Osteocyte (in vitro differentiated cells): ENCODE data around the gene INSYN2B. TPM values are rescaled to one million over a fixed set of nuclear protein-coding genes. Genes with fewer than 3 reads are reported as not detected.

Experiments
- DNase-seq: peaks from one replicate; pipeline ENCODE4 v3.0.0; 2021; ENCODE audit warnings: mixed read lengths; ENCODE audit not compliant: unreplicated experiment; ENCODE audit errors: extremely low spot score
- H3K27ac Mint-ChIP-seq: one replicate; pipeline ENCODE4 v1.8.0; 2021; ENCODE audit warnings: mild to moderate bottlenecking, mixed read lengths; ENCODE audit not compliant: unreplicated experiment
- H3K27me3 Mint-ChIP-seq: one replicate; pipeline ENCODE4 v1.8.0; 2021; ENCODE audit warnings: mixed read lengths; ENCODE audit not compliant: unreplicated experiment
- H3K36me3 Mint-ChIP-seq: one replicate; pipeline ENCODE4 v1.8.0; 2021; ENCODE audit warnings: mixed read lengths; ENCODE audit not compliant: unreplicated experiment
- H3K4me1 Mint-ChIP-seq: one replicate; pipeline ENCODE4 v1.8.0; 2021; ENCODE audit warnings: mixed read lengths; ENCODE audit not compliant: unreplicated experiment
- H3K4me3 Mint-ChIP-seq: one replicate; pipeline ENCODE4 v1.8.0; 2021; ENCODE audit warnings: mild to moderate bottlenecking, moderate library complexity, mixed read lengths; ENCODE audit not compliant: unreplicated experiment
- H3K9me3 Mint-ChIP-seq: one replicate; pipeline ENCODE4 v1.8.0; 2021; ENCODE audit warnings: mixed read lengths; ENCODE audit not compliant: unreplicated experiment
- microRNA-seq: library from miRNA; unstranded; fragments of <30 nt; microRNA quantifications from one replicate; pipeline ENCODE4 v1.1.0, GENCODE V29; 2020; ENCODE audit not compliant: unreplicated experiment
- total RNA-seq: library from RNA; stranded (reverse); gene quantifications from 2 replicates; pipeline ENCODE4 v1.2.1, GENCODE V29; 2021
- TF ChIP-seq, protein P1 (sequence below): fragments of 200-600 bp; sonication (generic); IDR thresholded peaks from 2 replicates; pipeline ENCODE4 v1.5.0; 2021; ENCODE audit warnings: antibody characterized with exemption, mild to moderate bottlenecking, moderate library complexity

The INSYN2B gene
- total RNA-seq, 1 donor from 2014 or later = 2.7 TPM

DNA sequence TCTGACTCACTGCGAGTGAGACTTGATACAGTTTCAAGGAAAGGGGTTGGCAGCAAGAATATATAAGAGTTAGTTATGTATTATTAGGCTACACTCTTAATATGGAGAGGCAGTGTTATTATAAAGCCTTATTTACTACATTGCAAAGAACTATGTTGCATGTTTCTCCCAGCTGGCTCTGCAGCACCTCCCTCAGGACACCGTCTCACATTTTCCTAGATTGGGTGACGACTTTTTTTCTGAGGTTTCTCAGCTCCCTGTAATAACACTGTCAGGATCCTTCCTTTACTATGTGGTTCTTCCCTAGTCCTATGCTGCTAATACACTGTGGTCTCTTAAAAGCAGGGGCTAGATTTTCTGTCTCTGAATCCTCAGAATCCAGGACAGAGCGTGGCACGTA is 153.7 kb downstream of the INSYN2B start:
- no peaks in the 10 kb centered on the region for H3K9me3 Mint-ChIP-seq
- TF ChIP-seq, protein P1, sequence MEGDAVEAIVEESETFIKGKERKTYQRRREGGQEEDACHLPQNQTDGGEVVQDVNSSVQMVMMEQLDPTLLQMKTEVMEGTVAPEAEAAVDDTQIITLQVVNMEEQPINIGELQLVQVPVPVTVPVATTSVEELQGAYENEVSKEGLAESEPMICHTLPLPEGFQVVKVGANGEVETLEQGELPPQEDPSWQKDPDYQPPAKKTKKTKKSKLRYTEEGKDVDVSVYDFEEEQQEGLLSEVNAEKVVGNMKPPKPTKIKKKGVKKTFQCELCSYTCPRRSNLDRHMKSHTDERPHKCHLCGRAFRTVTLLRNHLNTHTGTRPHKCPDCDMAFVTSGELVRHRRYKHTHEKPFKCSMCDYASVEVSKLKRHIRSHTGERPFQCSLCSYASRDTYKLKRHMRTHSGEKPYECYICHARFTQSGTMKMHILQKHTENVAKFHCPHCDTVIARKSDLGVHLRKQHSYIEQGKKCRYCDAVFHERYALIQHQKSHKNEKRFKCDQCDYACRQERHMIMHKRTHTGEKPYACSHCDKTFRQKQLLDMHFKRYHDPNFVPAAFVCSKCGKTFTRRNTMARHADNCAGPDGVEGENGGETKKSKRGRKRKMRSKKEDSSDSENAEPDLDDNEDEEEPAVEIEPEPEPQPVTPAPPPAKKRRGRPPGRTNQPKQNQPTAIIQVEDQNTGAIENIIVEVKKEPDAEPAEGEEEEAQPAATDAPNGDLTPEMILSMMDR = peak; percentile 13

DNA sequence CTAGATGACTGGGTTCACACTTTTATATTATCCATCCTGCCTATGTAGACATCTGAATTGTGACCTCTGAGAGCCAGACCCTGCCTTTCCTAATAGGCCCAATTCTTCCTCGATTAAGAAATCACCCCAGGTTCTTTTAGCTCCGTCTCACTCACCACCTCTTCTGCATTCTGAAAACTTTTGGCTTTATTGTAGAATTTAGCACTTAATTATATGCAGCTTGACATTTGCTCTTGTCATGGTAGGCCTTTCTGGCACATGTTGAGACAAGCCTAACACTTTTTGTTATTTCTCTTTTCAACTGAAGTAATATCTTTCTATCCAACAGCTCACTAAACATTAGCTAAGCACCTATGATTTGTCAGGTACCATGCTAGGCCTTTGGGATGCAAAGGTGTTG is 163.3 kb downstream of the INSYN2B start:
- TF ChIP-seq, protein P1 = no peak
- Mint-ChIP-seq H3K4me3 (no peak overlapping the region), H3K36me3 (no peaks in the 10 kb centered on the region), H3K9me3 (peaks cover 4% of the 10 kb centered on the region), H3K27me3 (no peaks in the 10 kb centered on the region), H3K27ac (no peak overlapping the region), H3K4me1 (no peaks in the 10 kb centered on the region)
- DNase-seq = no peak

More for the DNA sequence above, 153.7 kb downstream of the INSYN2B start:
- H3K4me1 Mint-ChIP-seq = no peaks in the 10 kb centered on the region
- H3K4me3 Mint-ChIP-seq = no peak overlapping the region
- no peaks in the 10 kb centered on the region for H3K36me3 Mint-ChIP-seq
- no peak for DNase-seq
- H3K27ac Mint-ChIP-seq = no peak overlapping the region
- no peaks in the 10 kb centered on the region for H3K27me3 Mint-ChIP-seq

DNA sequence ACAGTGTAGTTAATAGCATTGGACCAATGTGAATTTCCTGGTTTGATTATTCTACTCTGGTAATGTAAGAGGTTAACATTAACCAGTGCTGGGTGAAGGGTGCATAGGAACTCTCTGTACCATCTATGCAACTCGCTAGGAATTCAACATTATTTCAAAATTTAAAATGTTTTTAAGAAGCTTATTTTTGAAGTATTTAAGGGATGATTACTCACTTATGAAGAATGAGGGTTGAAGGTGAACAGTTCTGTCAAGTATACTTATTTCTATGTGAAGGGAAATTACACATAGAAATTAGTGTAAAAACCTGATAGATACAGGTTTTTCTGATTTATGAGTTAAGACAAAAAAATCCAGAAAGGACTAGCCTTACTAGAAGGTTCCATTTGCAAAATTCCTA is 165.8 kb downstream of the INSYN2B start:
- Mint-ChIP-seq H3K36me3 (no peaks in the 10 kb centered on the region), H3K4me1 (no peaks in the 10 kb centered on the region), H3K27ac (no peak overlapping the region), H3K4me3 (no peak overlapping the region), H3K9me3 (peaks cover 4% of the 10 kb centered on the region), H3K27me3 (no peaks in the 10 kb centered on the region)
- no peak for DNase-seq
- TF ChIP-seq, protein P1 = no peak

Small RNA genes lying within 50 kb of the gene (microRNA-seq; reads per million reads assigned to microRNA genes)
- not detected for gene MIR378E

Other genes with a start within 250 kb of the INSYN2B start
- gene FOXI1, start 125.4 kb upstream of the INSYN2B start, total RNA-seq = not detected in 2 replicates